Loucy (cell line): ENCODE data around the gene TMTC2.

Source experiments
- H2AFZ ChIP-seq: fragments of 200-600 bp; sonication (generic); 2 replicates; pipeline ENCODE4 v1.6.0; 2016; ENCODE audit warnings: antibody characterized with exemption, mild to moderate bottlenecking, low read length, moderate library complexity
- H3F3A ChIP-seq: fragments of 200-600 bp; 2 replicates; pipeline ENCODE4 v1.6.0; 2016; ENCODE audit warnings: antibody characterized with exemption, low read depth, mild to moderate bottlenecking
- H3K27me3 ChIP-seq: fragments of 200-600 bp; sonication (generic); 2 replicates; pipeline ENCODE4 v1.6.1; 2014; ENCODE audit warnings: low read length, mild to moderate bottlenecking; ENCODE audit not compliant: insufficient read depth, poor library complexity, severe bottlenecking
- H3K36me3 ChIP-seq: fragments of 200-600 bp; sonication (generic); 2 replicates; pipeline ENCODE4 v1.6.1; 2016; ENCODE audit warnings: low read length; ENCODE audit not compliant: insufficient read depth
- H3K4me1 ChIP-seq: fragments of 200-600 bp; sonication (generic); 2 replicates; pipeline ENCODE4 v1.5.1; 2014; ENCODE audit warnings: low read length, mild to moderate bottlenecking; ENCODE audit not compliant: insufficient read depth, poor library complexity, severe bottlenecking
- H3K4me2 ChIP-seq: fragments of 200-600 bp; sonication (generic); 2 replicates; pipeline ENCODE4 v1.6.0; 2014; ENCODE audit warnings: antibody characterized with exemption, low read length, low read depth, mild to moderate bottlenecking; ENCODE audit not compliant: poor library complexity, severe bottlenecking
- H3K4me3 ChIP-seq: fragments of 200-600 bp; sonication (generic); 2 replicates; pipeline ENCODE4 v1.5.1; 2014; ENCODE audit warnings: low read length, mild to moderate bottlenecking, mixed read lengths; ENCODE audit not compliant: poor library complexity, severe bottlenecking
- H3K79me2 ChIP-seq: fragments of 200-600 bp; sonication (generic); 2 replicates; pipeline ENCODE4 v1.6.1; 2014; ENCODE audit warnings: low read length; ENCODE audit not compliant: insufficient read depth
- H3K9ac ChIP-seq: fragments of 200-600 bp; sonication (generic); 2 replicates; pipeline ENCODE4 v1.6.0; 2014; ENCODE audit warnings: mild to moderate bottlenecking, low read depth, low read length, moderate library complexity; ENCODE audit not compliant: poor library complexity, severe bottlenecking
- H3K9me2 ChIP-seq: fragments of 200-600 bp; sonication (generic); replicated peaks from 2 replicates; pipeline ENCODE4 v1.6.1; 2016; ENCODE audit warnings: low read depth, low read length, mixed read lengths
- H3K9me3 ChIP-seq: fragments of 200-600 bp; sonication (generic); 2 replicates; pipeline ENCODE4 v1.6.1; 2014; ENCODE audit warnings: mild to moderate bottlenecking, antibody characterized with exemption, low read length, low read depth; ENCODE audit not compliant: insufficient read depth
- H4K20me1 ChIP-seq: fragments of 200-600 bp; sonication (generic); 2 replicates; pipeline ENCODE4 v1.6.0; 2014; ENCODE audit warnings: antibody characterized with exemption, low read length, mild to moderate bottlenecking; ENCODE audit not compliant: insufficient read depth, poor library complexity, severe bottlenecking
- EZH2phosphoT487 ChIP-seq: fragments of 200-600 bp; IDR thresholded peaks from 2 replicates; pipeline ENCODE4 v1.6.1; 2018; ENCODE audit warnings: antibody characterized with exemption, mild to moderate bottlenecking, moderate library complexity, borderline replicate concordance
- TF ChIP-seq, protein P1 (sequence below): fragments of 200-600 bp; sonication (generic); conservative IDR thresholded peaks from 2 replicates; pipeline ENCODE4 v1.5.1; 2014; ENCODE audit warnings: mild to moderate bottlenecking, antibody characterized with exemption, low read length

The TMTC2 gene

DNA sequence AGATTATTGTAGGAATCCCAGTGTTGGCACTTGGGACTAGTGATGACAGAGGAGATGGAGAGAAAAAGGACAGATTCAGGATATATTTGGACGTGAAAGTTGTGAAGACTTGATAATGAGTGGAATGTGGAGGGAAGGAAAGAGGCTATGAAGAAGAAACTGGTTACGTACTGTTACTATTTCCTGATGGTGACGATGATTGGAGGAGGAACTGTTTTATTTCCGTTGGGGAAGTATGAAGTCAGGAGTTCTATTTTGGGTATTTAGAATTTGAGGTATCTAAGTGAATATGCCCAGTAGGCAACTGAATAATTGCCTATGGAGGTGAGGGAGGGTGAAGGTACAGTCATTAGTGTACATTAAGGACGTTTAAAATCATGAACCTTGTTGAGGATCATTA lies 207.2 kb downstream of the TMTC2 start:
- no peak overlapping the region for H3K4me3 ChIP-seq
- H3K4me1 ChIP-seq = no peaks in the 10 kb centered on the region
- H3K79me2 ChIP-seq = no peaks in the 10 kb centered on the region
- H3K4me2 ChIP-seq = no peak overlapping the region
- no peaks in the 10 kb centered on the region for H3K27me3 ChIP-seq
- no peak overlapping the region for H3K9ac ChIP-seq
- no peaks in the 10 kb centered on the region for H3K9me3 ChIP-seq
- no peak for TF ChIP-seq EZH2phosphoT487
- TF ChIP-seq, protein P1, sequence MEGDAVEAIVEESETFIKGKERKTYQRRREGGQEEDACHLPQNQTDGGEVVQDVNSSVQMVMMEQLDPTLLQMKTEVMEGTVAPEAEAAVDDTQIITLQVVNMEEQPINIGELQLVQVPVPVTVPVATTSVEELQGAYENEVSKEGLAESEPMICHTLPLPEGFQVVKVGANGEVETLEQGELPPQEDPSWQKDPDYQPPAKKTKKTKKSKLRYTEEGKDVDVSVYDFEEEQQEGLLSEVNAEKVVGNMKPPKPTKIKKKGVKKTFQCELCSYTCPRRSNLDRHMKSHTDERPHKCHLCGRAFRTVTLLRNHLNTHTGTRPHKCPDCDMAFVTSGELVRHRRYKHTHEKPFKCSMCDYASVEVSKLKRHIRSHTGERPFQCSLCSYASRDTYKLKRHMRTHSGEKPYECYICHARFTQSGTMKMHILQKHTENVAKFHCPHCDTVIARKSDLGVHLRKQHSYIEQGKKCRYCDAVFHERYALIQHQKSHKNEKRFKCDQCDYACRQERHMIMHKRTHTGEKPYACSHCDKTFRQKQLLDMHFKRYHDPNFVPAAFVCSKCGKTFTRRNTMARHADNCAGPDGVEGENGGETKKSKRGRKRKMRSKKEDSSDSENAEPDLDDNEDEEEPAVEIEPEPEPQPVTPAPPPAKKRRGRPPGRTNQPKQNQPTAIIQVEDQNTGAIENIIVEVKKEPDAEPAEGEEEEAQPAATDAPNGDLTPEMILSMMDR = no peak
- no peaks in the 10 kb centered on the region for H3K9me2 ChIP-seq
- no peaks in the 10 kb centered on the region for H3F3A ChIP-seq
- no peaks in the 10 kb centered on the region for H3K36me3 ChIP-seq
- no peaks in the 10 kb centered on the region for H4K20me1 ChIP-seq
- no peak overlapping the region for H2AFZ ChIP-seq

GRCh38 chr12:82896277-82896676 lies 209.6 kb downstream of the TMTC2 start:
- Histone ChIP-seq H3K9me3 (no peaks in the 10 kb centered on the region), H3K79me2 (no peaks in the 10 kb centered on the region), H3F3A (no peaks in the 10 kb centered on the region), H3K9me2 (no peaks in the 10 kb centered on the region), H4K20me1 (no peaks in the 10 kb centered on the region), H3K4me1 (no peaks in the 10 kb centered on the region), H3K4me3 (no peak overlapping the region), H3K4me2 (no peak overlapping the region), H2AFZ (no peak overlapping the region), H3K36me3 (no peaks in the 10 kb centered on the region), H3K9ac (no peak overlapping the region), H3K27me3 (no peaks in the 10 kb centered on the region)
- TF ChIP-seq EZH2phosphoT487 = no peak
- TF ChIP-seq, protein P1 = no peak

- Histone ChIP-seq H3K4me1 (no peaks in the 10 kb centered on the region), H3K4me2 (no peak overlapping the region)
Observed at GRCh38 chr12:82896979-82897378, 210.3 kb downstream of the TMTC2 start.

More at GRCh38 chr12:82896979-82897378, 210.3 kb downstream of the TMTC2 start:
- H3K27me3 ChIP-seq = no peaks in the 10 kb centered on the region
- H2AFZ ChIP-seq = no peak overlapping the region
- H3F3A ChIP-seq = no peaks in the 10 kb centered on the region
- no peak overlapping the region for H3K9ac ChIP-seq
- H3K36me3 ChIP-seq = no peaks in the 10 kb centered on the region
- no peaks in the 10 kb centered on the region for H3K9me3 ChIP-seq
- H3K79me2 ChIP-seq = no peaks in the 10 kb centered on the region
- no peak overlapping the region for H3K4me3 ChIP-seq
- no peaks in the 10 kb centered on the region for H3K9me2 ChIP-seq
- TF ChIP-seq, protein P1 = no peak
- no peak for TF ChIP-seq EZH2phosphoT487
- H4K20me1 ChIP-seq = no peaks in the 10 kb centered on the region
